HCT116 (cell line): ENCODE results near the gene MLLT3.

ENCODE experiments used
- CEBPB ChIP-seq: IDR thresholded peaks from 2 replicates; pipeline ENCODE4 v1.6.1; 2012; ENCODE audit warnings: low read depth
- CTCF ChIP-seq, 3 experiments: fragments of 200-600 bp in 1 of 3; sonication (generic) in 1 of 3; IDR thresholded peaks in 2 of 3; conservative IDR thresholded peaks in 1 of 3; 2 replicates each; pipeline ENCODE4 v1.5.1; 2012 to 2017; ENCODE audit warnings: low read depth in 2 of 3, low read length in 2 of 3, antibody characterized with exemption in 1 of 3, borderline replicate concordance in 1 of 3, control low read depth in 1 of 3, mild to moderate bottlenecking in 1 of 3, mixed read lengths in 1 of 3, mixed run types in 1 of 3, moderate library complexity in 1 of 3; ENCODE audit not compliant: insufficient read depth in 1 of 3
- EGR1 ChIP-seq: IDR thresholded peaks from 2 replicates; pipeline ENCODE4 v1.6.1; 2012; ENCODE audit warnings: low read depth
- EZH2phosphoT487 ChIP-seq: fragments of 200-600 bp; IDR thresholded peaks from 2 replicates; pipeline ENCODE4 v1.6.1; 2018; ENCODE audit warnings: antibody characterized with exemption, borderline replicate concordance
- POLR2A ChIP-seq: IDR thresholded peaks from 2 replicates; pipeline ENCODE4 v1.7.0; 2011; ENCODE audit warnings: borderline replicate concordance; ENCODE audit not compliant: insufficient read depth, insufficient read length; ENCODE audit errors: extremely low read depth
- POLR2AphosphoS5 ChIP-seq: IDR thresholded peaks from 2 replicates; pipeline ENCODE4 v1.6.1; 2011; ENCODE audit warnings: mild to moderate bottlenecking, low read depth, low read length, moderate library complexity
- RAD21 ChIP-seq: IDR thresholded peaks from 2 replicates; pipeline ENCODE4 v1.6.1; 2012; ENCODE audit warnings: low read depth, mild to moderate bottlenecking
- SIN3A ChIP-seq: IDR thresholded peaks from 2 replicates; pipeline ENCODE4 v1.6.1; 2012; ENCODE audit warnings: low read depth
- SRF ChIP-seq: IDR thresholded peaks from 2 replicates; pipeline ENCODE4 v1.6.1; 2012; ENCODE audit warnings: low read depth
- ZFX ChIP-seq: fragments of 450-650 bp; IDR thresholded peaks from 2 replicates; pipeline ENCODE4 v1.6.1; 2017
- ZNF274 ChIP-seq: fragments of 200-500 bp; sonication (Bioruptor generic); IDR thresholded peaks from 2 replicates; pipeline ENCODE4 v1.6.1; 2014; ENCODE audit warnings: mild to moderate bottlenecking, low read depth, low read length, inconsistent platforms
- TF ChIP-seq, protein P1 (sequence below): IDR thresholded peaks from 2 replicates; pipeline ENCODE4 v1.6.1; 2012; ENCODE audit warnings: low read depth

DNA sequence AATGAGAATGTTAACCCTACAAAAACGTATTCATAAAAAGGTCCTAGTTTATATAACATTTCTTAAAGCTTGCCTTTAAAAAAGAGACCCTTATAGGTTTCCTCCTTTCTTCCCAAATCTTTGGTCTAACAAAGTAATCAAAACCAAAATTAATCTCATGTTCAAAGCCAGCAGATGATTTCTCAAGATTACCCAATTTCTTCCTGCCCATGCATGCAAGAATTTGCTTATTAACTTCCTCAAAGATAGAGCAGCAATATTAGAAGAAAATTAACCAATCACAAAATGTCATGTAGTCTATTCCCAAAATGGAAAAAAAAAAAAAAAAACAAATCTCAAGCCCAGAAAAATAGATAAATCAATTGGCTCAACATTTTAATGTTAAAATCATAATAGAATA, 114.9 kb downstream of the MLLT3 start:
- TF ChIP-seq CTCF (IDR thresholded peaks at IDR 0.05 in 2 of 3, conservative IDR thresholded peaks at IDR 0.05 in 1 of 3; ENCODE audit: borderline replicate concordance in 1 of 3, insufficient read depth in 1 of 3, low read depth in 2 of 3, low read length in 2 of 3) (no peak), SIN3A (no peak), POLR2A (no peak), ZNF274 (no peak), EZH2phosphoT487 (no peak), ZFX (no peak), RAD21 (no peak), POLR2AphosphoS5 (no peak), SRF (no peak), EGR1 (no peak), CEBPB (no peak)
- TF ChIP-seq, protein P1, sequence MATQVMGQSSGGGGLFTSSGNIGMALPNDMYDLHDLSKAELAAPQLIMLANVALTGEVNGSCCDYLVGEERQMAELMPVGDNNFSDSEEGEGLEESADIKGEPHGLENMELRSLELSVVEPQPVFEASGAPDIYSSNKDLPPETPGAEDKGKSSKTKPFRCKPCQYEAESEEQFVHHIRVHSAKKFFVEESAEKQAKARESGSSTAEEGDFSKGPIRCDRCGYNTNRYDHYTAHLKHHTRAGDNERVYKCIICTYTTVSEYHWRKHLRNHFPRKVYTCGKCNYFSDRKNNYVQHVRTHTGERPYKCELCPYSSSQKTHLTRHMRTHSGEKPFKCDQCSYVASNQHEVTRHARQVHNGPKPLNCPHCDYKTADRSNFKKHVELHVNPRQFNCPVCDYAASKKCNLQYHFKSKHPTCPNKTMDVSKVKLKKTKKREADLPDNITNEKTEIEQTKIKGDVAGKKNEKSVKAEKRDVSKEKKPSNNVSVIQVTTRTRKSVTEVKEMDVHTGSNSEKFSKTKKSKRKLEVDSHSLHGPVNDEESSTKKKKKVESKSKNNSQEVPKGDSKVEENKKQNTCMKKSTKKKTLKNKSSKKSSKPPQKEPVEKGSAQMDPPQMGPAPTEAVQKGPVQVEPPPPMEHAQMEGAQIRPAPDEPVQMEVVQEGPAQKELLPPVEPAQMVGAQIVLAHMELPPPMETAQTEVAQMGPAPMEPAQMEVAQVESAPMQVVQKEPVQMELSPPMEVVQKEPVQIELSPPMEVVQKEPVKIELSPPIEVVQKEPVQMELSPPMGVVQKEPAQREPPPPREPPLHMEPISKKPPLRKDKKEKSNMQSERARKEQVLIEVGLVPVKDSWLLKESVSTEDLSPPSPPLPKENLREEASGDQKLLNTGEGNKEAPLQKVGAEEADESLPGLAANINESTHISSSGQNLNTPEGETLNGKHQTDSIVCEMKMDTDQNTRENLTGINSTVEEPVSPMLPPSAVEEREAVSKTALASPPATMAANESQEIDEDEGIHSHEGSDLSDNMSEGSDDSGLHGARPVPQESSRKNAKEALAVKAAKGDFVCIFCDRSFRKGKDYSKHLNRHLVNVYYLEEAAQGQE = no peak
